Measurements from ENCODE around the gene LRRC46. TPM values are rescaled to one million over a fixed set of nuclear protein-coding genes. Genes with fewer than 3 reads are reported as not detected.

LRRC46 gene
- total RNA-seq, 1 experiment from 2014 or later, result 0.39 TPM

GRCh38 chr17:47806913-47807255 is 24.6 kb upstream of the LRRC46 start (continued):
- TF ChIP-seq ZNF532 (CRISPR knock-in tag; IDR thresholded peaks at IDR 0.05; ENCODE audit: borderline replicate concordance) (no peak), CDX4 (CRISPR knock-in tag; IDR thresholded peaks at IDR 0.05; ENCODE audit: borderline replicate concordance) (no peak), ATF6 (CRISPR knock-in tag; IDR thresholded peaks at IDR 0.05) (no peak), GRHL2 (CRISPR knock-in tag; IDR thresholded peaks at IDR 0.05; ENCODE audit: insufficient replicate concordance, severe bottlenecking) (no peak), FOXK1 (CRISPR knock-in tag; IDR thresholded peaks at IDR 0.05) (no peak), ELF4 (CRISPR knock-in tag; IDR thresholded peaks at IDR 0.05; ENCODE audit: low read depth) (no peak), JAZF1 (CRISPR knock-in tag; IDR thresholded peaks at IDR 0.05) (no peak), ESRRA (CRISPR knock-in tag; IDR thresholded peaks at IDR 0.05; ENCODE audit: borderline replicate concordance) (no peak)

- no peak for TF ChIP-seq SMAD4 (CRISPR knock-in tag; IDR thresholded peaks at IDR 0.05)
- TF ChIP-seq FOXJ3 (CRISPR knock-in tag; IDR thresholded peaks at IDR 0.05; ENCODE audit: borderline replicate concordance), result no peak
- TF ChIP-seq CBFB (CRISPR knock-in tag; IDR thresholded peaks at IDR 0.05; ENCODE audit: low read depth), result no peak
- no peak for TF ChIP-seq ATF6 (CRISPR knock-in tag; IDR thresholded peaks at IDR 0.05)
- TF ChIP-seq MYBL2 (CRISPR knock-in tag; IDR thresholded peaks at IDR 0.05), result no peak
- TF ChIP-seq SOX15 (CRISPR knock-in tag; IDR thresholded peaks at IDR 0.05), result no peak
- TF ChIP-seq PRDM15 (CRISPR knock-in tag; IDR thresholded peaks at IDR 0.05), result no peak
- no peak for TF ChIP-seq ZNF317 (CRISPR knock-in tag; IDR thresholded peaks at IDR 0.05; ENCODE audit: borderline replicate concordance, low read depth)
- no peak for TF ChIP-seq AFF4 (CRISPR knock-in tag; IDR thresholded peaks at IDR 0.05; ENCODE audit: borderline replicate concordance)
- no peak for TF ChIP-seq ZNF121 (CRISPR knock-in tag; IDR thresholded peaks at IDR 0.05)
- no peak for TF ChIP-seq TEAD4 (CRISPR knock-in tag; IDR thresholded peaks at IDR 0.05)
- no peaks in the 10 kb centered on the region for H3K9me3 Mint-ChIP-seq
- peaks cover 6% of the 10 kb centered on the region for H3K4me1 Mint-ChIP-seq
- no peak for ATAC-seq
- peaks cover 2% of the 10 kb centered on the region; the same call in 1 of the 2 replicates for H3K27me3 Mint-ChIP-seq (ENCODE audit: low read depth)
- H3K36me3 Mint-ChIP-seq, result no peaks in the 10 kb centered on the region
- POLR2A ChIA-PET, result no interaction called here
- no peak for DNase-seq (ENCODE audit: low spot score)
- H3K27ac Mint-ChIP-seq, result no peak overlapping the region
- H3K4me3 Mint-ChIP-seq, result no peak overlapping the region
- CTCF ChIA-PET, result no interaction called here
Observed at GRCh38 chr17:47807421-47807820, 24.0 kb upstream of the LRRC46 start.
